Small intestine (tissue), 7 donors: ENCODE data around the gene MAMDC4. TPM values are rescaled to one million over a fixed set of nuclear protein-coding genes. Genes with fewer than 3 reads are reported as not detected.
A peak's percentile ranks its signal among the peaks of the same experiment; 100 is the strongest.

Experiments
- DNase-seq, 2 donors: peaks; one replicate each; pipeline versions ENCODE4 v3.0.0 to v3.0.0-alpha.2; 2013
- FAIRE-seq: peaks from 2 replicates; lab custom pipeline; 2012; peaks lifted over from hg19 to GRCh38; lab: Jason Lieb, UNC
- H3K27ac ChIP-seq, 3 donors: one replicate each; pipeline ENCODE4 v1.5.1; 2013; ENCODE audit warnings: low read length in 2 of 3, mild to moderate bottlenecking in 2 of 3, control low read depth in 1 of 3, inconsistent platforms in 1 of 3, low read depth in 1 of 3, moderate library complexity in 1 of 3
- H3K27me3 ChIP-seq, 3 donors: one replicate each; pipeline ENCODE4 v1.6.1; 2013; ENCODE audit warnings: low read length in 3 of 3, inconsistent platforms in 1 of 3; ENCODE audit not compliant: control insufficient read depth in 3 of 3, insufficient read depth in 3 of 3
- H3K36me3 ChIP-seq, 3 donors: one replicate each; pipeline ENCODE4 v1.6.1; 2013; ENCODE audit warnings: low read length in 3 of 3, inconsistent platforms in 1 of 3, low read depth in 1 of 3, mild to moderate bottlenecking in 1 of 3, moderate library complexity in 1 of 3; ENCODE audit not compliant: control insufficient read depth in 3 of 3, insufficient read depth in 2 of 3
- H3K4me1 ChIP-seq, 3 donors: one replicate each; pipeline ENCODE4 v1.6.1; 2013; ENCODE audit warnings: low read length in 2 of 3, inconsistent platforms in 1 of 3, low read depth in 1 of 3, mild to moderate bottlenecking in 1 of 3, moderate library complexity in 1 of 3; ENCODE audit not compliant: control insufficient read depth in 3 of 3, insufficient read depth in 2 of 3
- H3K4me3 ChIP-seq, 3 donors: one replicate each; pipeline ENCODE4 v1.5.1; 2013; ENCODE audit warnings: low read length in 3 of 3, control low read depth in 1 of 3, inconsistent platforms in 1 of 3, low read depth in 1 of 3, mild to moderate bottlenecking in 1 of 3, moderate library complexity in 1 of 3
- H3K9me3 ChIP-seq, 2 donors: one replicate each; pipeline ENCODE4 v1.6.1; 2013; ENCODE audit warnings: low read depth in 1 of 2, low read length in 1 of 2; ENCODE audit not compliant: control insufficient read depth in 2 of 2, insufficient read depth in 1 of 2
- WGBS, 3 donors: extraction: QIAGEN DNeasy Blood & Tissue Kit; methylation state at CpG; one replicate each; pipeline ENCODE4 v1.1.7; 2013; 5-methylcytosine and 5-hydroxymethylcytosine counted together
- polyA plus RNA-seq, 4 donors: library from polyadenylated mRNA; stranded (reverse) in 3 of 4; unstranded in 1 of 4; fragments of 200-250 nt in 3 of 4; fragments of 120-200 nt in 1 of 4; gene quantifications; one replicate each; pipeline versions ENCODE4 v1.2.1 to v1.2.3, GENCODE V29; 2013
- donor health status: healthy with polysubstance abuse.
- donor health status: control.
- donor health status: control.
- donor health status: Bipolar disorder and iron deficiency.
- donor health status: healthy.

Gene MAMDC4
- polyA plus RNA-seq, 4 donors, result 4.6 to 1,156 (median 8.9) TPM

DNA sequence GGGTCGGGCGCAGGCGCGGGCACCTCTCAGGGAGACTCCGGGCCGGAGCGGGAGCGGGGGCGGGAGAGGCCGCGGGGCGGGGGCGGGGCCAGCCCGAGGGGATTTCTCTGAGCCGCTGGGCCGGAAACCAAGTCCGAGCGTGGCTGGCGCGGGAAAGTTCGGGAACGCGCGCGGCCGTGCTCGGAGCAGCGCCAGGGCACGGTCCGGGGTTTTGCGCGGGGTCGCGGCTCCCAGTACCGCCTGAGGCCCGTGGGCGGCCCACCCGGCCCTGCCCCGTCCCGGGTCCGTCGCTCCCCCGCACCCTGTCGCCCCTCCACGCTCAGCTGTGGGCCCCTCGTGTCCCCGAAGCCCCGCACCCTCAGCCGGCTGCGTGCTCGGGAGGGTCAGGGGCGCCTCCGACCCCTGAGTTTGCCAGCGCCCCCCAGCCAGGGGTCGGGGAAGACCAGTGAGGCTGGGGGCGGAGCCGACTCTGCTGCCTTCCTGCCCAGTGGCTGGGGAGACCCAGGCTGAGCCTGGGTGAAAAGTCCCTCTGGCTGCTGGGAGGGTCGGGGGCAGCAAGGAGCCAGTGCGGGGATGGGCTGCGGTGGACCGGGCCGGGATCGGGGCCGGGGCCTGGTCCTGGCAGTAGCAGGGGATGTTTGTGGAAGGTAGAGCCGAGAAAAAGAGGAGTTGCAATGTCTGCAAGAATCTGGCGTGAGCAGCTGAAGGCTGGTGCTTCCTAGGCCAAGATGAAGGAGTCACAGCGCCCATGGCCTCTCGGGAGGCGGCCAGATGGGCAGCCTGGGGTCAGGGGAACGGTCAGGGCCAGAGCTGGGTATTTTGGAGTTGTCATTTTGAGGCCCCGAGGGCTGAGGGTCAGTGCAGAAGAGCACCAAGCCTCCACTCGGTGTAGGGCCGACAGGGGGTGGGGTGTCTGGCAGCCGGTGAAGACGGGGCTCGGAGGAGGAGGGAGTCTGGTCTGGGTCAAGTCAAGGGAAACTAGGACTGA is 34.8 kb downstream of the MAMDC4 start:
- FAIRE-seq (no peak), DNase-seq (peak; percentile 27 to 65)
- Histone ChIP-seq H3K36me3 (peaks cover 0 to 28% (median 0%) of the 10 kb centered on the region in 3 donors), H3K4me3 (peak overlapping the region; percentile 64 to 96 (median 92)), H3K27ac (peak overlapping the region; percentile 24 to 70 (median 56)), H3K27me3 (no peaks in the 10 kb centered on the region), H3K9me3 (no peaks in the 10 kb centered on the region), H3K4me1 (peaks cover 0 to 21% (median 0%) of the 10 kb centered on the region in 3 donors)
- WGBS, 3 donors, result 1% methylated on average over 35 to 76 of the region's 76 CpGs

- FAIRE-seq (no peak), DNase-seq (no peak)
These were observed 36.3 kb downstream of the MAMDC4 start for GRCh38 chr9:136888454-136888853.

DNA sequence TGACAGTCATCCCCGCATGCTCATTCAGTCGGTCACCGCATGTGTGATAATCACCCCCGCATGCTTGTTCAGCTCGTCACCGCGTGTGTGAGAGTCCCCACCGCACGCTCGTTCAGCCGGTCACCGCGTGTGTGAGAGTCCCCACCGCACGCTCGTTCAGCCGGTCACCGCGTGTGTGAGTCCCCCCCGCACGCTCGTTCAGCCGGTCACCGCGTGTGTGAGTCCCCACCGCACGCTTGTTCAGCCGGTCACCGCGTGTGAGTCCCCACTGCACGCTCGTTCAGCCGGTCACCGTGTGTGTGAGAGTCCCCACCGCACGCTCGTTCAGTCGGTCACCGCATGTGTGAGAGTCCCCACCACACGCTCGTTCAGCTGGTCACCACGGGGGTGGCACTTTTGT is 37.7 kb downstream of the MAMDC4 start:
- DNase-seq, result no peak
- Histone ChIP-seq H3K27me3 (no peaks in the 10 kb centered on the region), H3K9me3 (no peaks in the 10 kb centered on the region), H3K27ac (no peak overlapping the region), H3K36me3 (peaks cover 0 to 49% (median 0%) of the 10 kb centered on the region in 3 donors), H3K4me1 (peaks cover 0 to 5% (median 0%) of the 10 kb centered on the region in 3 donors), H3K4me3 (no peak overlapping the region)
- 95 to 96% (median 95%) methylated on average over 42 of the region's 42 CpGs for WGBS, 3 donors
- FAIRE-seq, result no peak

More at GRCh38 chr9:136888454-136888853, 36.3 kb downstream of the MAMDC4 start:
- Histone ChIP-seq H3K27ac (no peak overlapping the region), H3K4me3 (no peak overlapping the region), H3K36me3 (peaks cover 0 to 39% (median 0%) of the 10 kb centered on the region in 3 donors), H3K9me3 (no peaks in the 10 kb centered on the region), H3K27me3 (no peaks in the 10 kb centered on the region), H3K4me1 (peaks cover 0 to 5% (median 0%) of the 10 kb centered on the region in 3 donors)
- 79 to 86% (median 82%) methylated on average over 8 of the region's 8 CpGs for WGBS, 3 donors

DNA sequence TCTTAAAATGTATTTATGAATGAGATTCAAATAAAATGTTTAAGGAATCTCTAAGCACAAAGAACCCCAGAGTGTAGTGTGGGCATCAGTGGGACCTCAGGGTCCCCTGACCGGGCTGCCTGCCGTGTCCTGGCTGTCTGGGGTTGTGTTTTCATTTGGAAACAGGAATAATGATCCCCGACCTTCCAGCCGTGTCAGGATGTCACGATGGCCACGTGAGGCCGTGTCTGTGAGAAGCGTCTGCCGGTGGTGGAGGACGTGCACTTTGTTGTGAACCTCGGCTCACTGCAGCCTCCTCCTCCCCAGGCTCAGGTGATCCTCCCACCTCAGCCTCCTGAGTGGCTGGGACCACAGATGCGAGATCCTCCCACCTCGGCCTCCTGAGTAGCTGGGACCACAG is 38.5 kb downstream of the MAMDC4 start:
- Histone ChIP-seq H3K36me3 (peaks cover 0 to 57% (median 0%) of the 10 kb centered on the region in 3 donors), H3K4me3 (no peak overlapping the region), H3K27ac (no peak overlapping the region), H3K27me3 (no peaks in the 10 kb centered on the region), H3K4me1 (peaks cover 0 to 4% (median 0%) of the 10 kb centered on the region in 3 donors), H3K9me3 (no peaks in the 10 kb centered on the region)
- DNase-seq, result no peak
- FAIRE-seq, result no peak
- 82 to 89% (median 83%) methylated on average over 13 of the region's 13 CpGs for WGBS, 3 donors

- H3K4me3 ChIP-seq, result no peak overlapping the region
- H3K4me1 ChIP-seq, result peaks cover 0 to 11% (median 3%) of the 10 kb centered on the region in 3 donors
- H3K27ac ChIP-seq, result no peak overlapping the region
- H3K36me3 ChIP-seq, result peaks cover 0 to 79% (median 0%) of the 10 kb centered on the region in 3 donors
- no peaks in the 10 kb centered on the region for H3K27me3 ChIP-seq
- 81 to 94% (median 85%) methylated on average over 11 of the region's 11 CpGs for WGBS, 3 donors
- FAIRE-seq (no peak), DNase-seq (no peak)
- H3K9me3 ChIP-seq, result no peaks in the 10 kb centered on the region
These were observed 43.9 kb downstream of the MAMDC4 start for GRCh38 chr9:136896027-136896426.

- FAIRE-seq (no peak), DNase-seq (no peak)
- WGBS, 3 donors, result 93 to 97% (median 94%) methylated on average over 21 of the region's 21 CpGs
- H3K9me3 ChIP-seq, result no peaks in the 10 kb centered on the region
- H3K4me1 ChIP-seq, result peaks cover 3 to 36% (median 9%) of the 10 kb centered on the region in 3 donors
- H3K27ac ChIP-seq, result no peak overlapping the region
- no peak overlapping the region for H3K4me3 ChIP-seq
- H3K36me3 ChIP-seq, result peaks cover 0 to 78% (median 0%) of the 10 kb centered on the region in 3 donors
- H3K27me3 ChIP-seq, result no peaks in the 10 kb centered on the region
These were observed 46.4 kb downstream of the MAMDC4 start for GRCh38 chr9:136898483-136899100.

DNA sequence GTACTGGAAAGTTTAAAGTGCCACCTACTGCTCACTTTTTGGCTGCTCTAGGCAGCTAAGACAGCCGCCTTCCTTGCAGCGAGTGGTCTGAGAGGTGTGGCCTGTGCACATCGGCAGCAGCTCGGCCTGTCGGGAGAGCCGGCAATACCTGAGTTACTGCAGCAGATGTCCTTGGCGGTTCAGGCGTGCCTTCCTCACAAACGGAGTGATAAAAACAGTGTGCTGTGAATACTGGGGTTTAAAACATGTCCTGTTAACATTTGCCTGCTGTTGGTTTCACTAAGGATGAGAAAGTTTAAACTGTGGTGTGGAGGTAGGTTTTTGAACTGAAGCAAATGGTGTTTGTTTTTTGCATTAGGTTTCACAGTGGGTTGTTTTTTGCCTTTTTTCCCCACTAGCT is 47.0 kb downstream of the MAMDC4 start:
- H3K9me3 ChIP-seq, result no peaks in the 10 kb centered on the region
- no peak overlapping the region for H3K4me3 ChIP-seq
- H3K4me1 ChIP-seq, result peaks cover 3 to 36% (median 9%) of the 10 kb centered on the region in 3 donors
- DNase-seq (peak; percentile 26 to 52), FAIRE-seq (no peak)
- H3K27me3 ChIP-seq, result no peaks in the 10 kb centered on the region
- WGBS, 3 donors, result 13 to 54% (median 26%) methylated on average over 9 of the region's 9 CpGs
- H3K27ac ChIP-seq, result peak overlapping the region in 1 of 3 donors; percentile 45
- H3K36me3 ChIP-seq, result peaks cover 0 to 82% (median 0%) of the 10 kb centered on the region in 3 donors

DNA sequence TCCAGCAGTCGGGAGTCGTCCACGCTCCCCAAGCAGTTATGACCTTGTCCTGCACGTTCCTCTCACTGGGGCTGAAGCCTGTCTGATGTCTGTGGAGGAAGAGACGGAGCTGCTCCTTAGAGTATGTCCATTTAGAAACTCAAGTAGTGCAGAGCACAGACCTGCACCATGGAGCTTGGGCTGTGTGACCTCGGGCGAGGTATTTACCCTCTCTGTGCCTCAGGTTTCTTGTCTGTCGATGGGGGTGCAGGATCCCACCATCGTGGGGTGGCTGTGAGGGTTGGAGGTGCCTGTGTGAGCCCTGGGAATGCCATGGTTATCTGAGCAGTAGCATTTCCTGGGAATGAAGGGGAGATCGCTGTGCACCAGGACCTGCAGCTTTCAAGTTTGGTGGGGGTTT is 48.4 kb downstream of the MAMDC4 start:
- Histone ChIP-seq H3K9me3 (no peaks in the 10 kb centered on the region), H3K36me3 (peaks cover 0 to 76% (median 0%) of the 10 kb centered on the region in 3 donors), H3K27me3 (no peaks in the 10 kb centered on the region), H3K4me1 (peaks cover 3 to 36% (median 9%) of the 10 kb centered on the region in 3 donors), H3K27ac (peak overlapping the region in 2 of 3 donors; percentile 85 to 94), H3K4me3 (no peak overlapping the region)
- WGBS, 3 donors, result 92 to 95% (median 93%) methylated on average over 10 of the region's 10 CpGs
- FAIRE-seq (no peak), DNase-seq (no peak)
